ENCODE data around the gene SELENOO. TPM values are rescaled to one million over a fixed set of nuclear protein-coding genes. Genes with fewer than 3 reads are reported as not detected.

The SELENOO gene
- total and polyA plus RNA-seq, 3 donors from 2014 or later: 20.8 to 66.8 (median 57.9) TPM

- no peak for DNase-seq
- no peak overlapping the region for H3K27ac ChIP-seq
- no peaks in the 10 kb centered on the region for H3K36me3 ChIP-seq (ENCODE audit: low read depth, missing control alignments)
- H3K4me1 ChIP-seq: peaks cover 5% of the 10 kb centered on the region
- no peak overlapping the region for H3K4me3 ChIP-seq
- TF ChIP-seq CTCF (IDR thresholded peaks at IDR 0.05): no peak
- TF ChIP-seq POLR2A (IDR thresholded peaks at IDR 0.05): no peak
- no peaks in the 10 kb centered on the region for H3K27me3 ChIP-seq
- intact Hi-C loops (cut with DNase I; ENCODE audit: low total_unique reads): no loop called here
- H3K9me3 ChIP-seq: no peaks in the 10 kb centered on the region
- WGBS, 2 donors: 87% methylated on average over 10 to 17 of the region's 17 CpGs
Measured at GRCh38 chr22:50255607-50256006, 54.8 kb downstream of the SELENOO start.

GRCh38 chr22:50256258-50256862 is 55.5 kb downstream of the SELENOO start:
- intact Hi-C loops (cut with DNase I; ENCODE audit: low total_unique reads): no loop called here
- no peak overlapping the region for H3K27ac ChIP-seq
- no peaks in the 10 kb centered on the region for H3K9me3 ChIP-seq
- 89 to 100% methylated on average over 1 to 12 of the region's 12 CpGs for WGBS, 2 donors
- peaks cover 6% of the 10 kb centered on the region for H3K4me1 ChIP-seq
- DNase-seq: no peak
- H3K4me3 ChIP-seq: no peak overlapping the region
- H3K36me3 ChIP-seq (ENCODE audit: low read depth, missing control alignments): no peaks in the 10 kb centered on the region
- H3K27me3 ChIP-seq: no peaks in the 10 kb centered on the region
- TF ChIP-seq CTCF (IDR thresholded peaks at IDR 0.05): no peak
- TF ChIP-seq POLR2A (IDR thresholded peaks at IDR 0.05): no peak

DNA sequence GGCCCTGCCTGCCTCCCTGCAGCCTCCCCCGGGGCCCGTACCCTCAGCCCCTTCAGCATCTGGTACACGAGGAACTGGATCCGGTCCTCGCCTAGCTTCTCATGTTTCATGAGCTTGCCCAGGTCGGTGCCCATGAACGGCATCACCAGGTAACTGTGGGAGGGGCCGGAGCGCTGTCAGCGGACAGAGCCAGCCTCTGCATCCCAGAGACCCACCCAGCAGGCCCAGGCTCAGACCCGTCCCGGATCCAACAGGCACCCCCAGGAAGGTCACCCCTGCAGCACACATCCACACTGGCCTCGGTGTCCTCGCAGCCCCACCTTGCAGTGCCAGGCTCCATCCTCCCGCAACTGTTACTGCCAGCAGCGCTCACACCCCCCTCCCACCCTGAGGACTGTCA is 56.2 kb downstream of the SELENOO start:
- Histone ChIP-seq H3K4me1 (peaks cover 7% of the 10 kb centered on the region), H3K27me3 (no peaks in the 10 kb centered on the region), H3K9me3 (no peaks in the 10 kb centered on the region), H3K4me3 (no peak overlapping the region), H3K36me3 (ENCODE audit: low read depth, missing control alignments) (no peaks in the 10 kb centered on the region), H3K27ac (no peak overlapping the region)
- no peak for DNase-seq
- WGBS, 2 donors: 74 to 90% methylated on average over 2 to 16 of the region's 16 CpGs
- intact Hi-C loops (cut with DNase I; ENCODE audit: low total_unique reads): no loop called here
- TF ChIP-seq POLR2A (IDR thresholded peaks at IDR 0.05): no peak
- TF ChIP-seq CTCF (IDR thresholded peaks at IDR 0.05): no peak

- peaks cover 11% of the 10 kb centered on the region for H3K4me1 ChIP-seq
- H3K27ac ChIP-seq: no peak overlapping the region
- DNase-seq: no peak
- no peak for TF ChIP-seq POLR2A (IDR thresholded peaks at IDR 0.05)
- H3K4me3 ChIP-seq: no peak overlapping the region
- no peaks in the 10 kb centered on the region for H3K27me3 ChIP-seq
- 78 to 81% methylated on average over 11 to 31 of the region's 31 CpGs for WGBS, 2 donors
- no peaks in the 10 kb centered on the region for H3K9me3 ChIP-seq
- no peaks in the 10 kb centered on the region for H3K36me3 ChIP-seq (ENCODE audit: low read depth, missing control alignments)
- intact Hi-C loops (cut with DNase I; ENCODE audit: low total_unique reads): no loop called here
Measured at GRCh38 chr22:50257451-50258360, 56.9 kb downstream of the SELENOO start.
